Right cardiac atrium (tissue), 5 donors: ENCODE results near the gene SLC1A2. TPM values are rescaled to one million over a fixed set of nuclear protein-coding genes. Genes with fewer than 3 reads are reported as not detected.
"Not testable (repeated sequence)": the region's sequence is repeated elsewhere in the genome, so short reads cannot be mapped to it uniquely, and the experiment has no call there.

Experiments
- ATAC-seq, 2 donors: fragments of 200-7000 bp; cut with Tn5 transposase; one replicate each; pipeline versions ENCODE4 v1.8.0 to v1.9.1; 2020; ENCODE audit warnings: moderate library complexity in 2 of 2, mild to moderate bottlenecking in 1 of 2
- DNase-seq, 3 donors: peaks; one replicate each; pipeline ENCODE4 v3.0.0-alpha.2; 2020
- H3K27ac ChIP-seq: one replicate; pipeline ENCODE4 v1.5.1; 2013; ENCODE audit warnings: mild to moderate bottlenecking, low read length, control low read depth, moderate library complexity
- H3K27me3 ChIP-seq: one replicate; pipeline ENCODE4 v1.6.1; 2013; ENCODE audit not compliant: control insufficient read depth, insufficient read depth
- H3K4me1 ChIP-seq: one replicate; pipeline ENCODE4 v1.6.1; 2013; ENCODE audit warnings: low read length; ENCODE audit not compliant: control insufficient read depth, insufficient read depth
- H3K4me3 ChIP-seq: one replicate; pipeline ENCODE4 v1.5.1; 2013; ENCODE audit warnings: low read length, control low read depth
- H3K9me3 ChIP-seq: one replicate; pipeline ENCODE4 v1.6.1; 2013; ENCODE audit warnings: low read length; ENCODE audit not compliant: control insufficient read depth
- WGBS: extraction: QIAGEN DNeasy Blood & Tissue Kit; methylation state at CpG from one replicate; pipeline ENCODE4 v1.1.7; 2013; 5-methylcytosine and 5-hydroxymethylcytosine counted together
- intact Hi-C, 4 donors: fragments of 100-400 bp; cut with DNase I; formaldehyde crosslinking; loops; one replicate each; pipeline versions ENCODE4 v1.11.0 to v1.14.0; 2022 to 2023
- polyA plus RNA-seq: library from polyadenylated mRNA; stranded (reverse); fragments of 200-250 nt; gene quantifications from one replicate; pipeline ENCODE4 v1.2.3, GENCODE V29; 2013
- total RNA-seq, 4 donors: library from RNA; stranded (reverse); fragmentation: NEBNext Ultra II Directional; extraction: Animal tissue kit (Norgen Biotek cat#: 25700); gene quantifications; one replicate each; pipeline ENCODE4 v1.2.1, GENCODE V29; 2021
- donor health status: healthy with polysubstance abuse.
- donor health status: DM: no; HTN: yes; CAD: no.
- donor health status: DM: no; HTN: no; CAD: no.
- donor health status: DM: no; HTN: yes; CAD: no; lungs with severe emphysema.
- donor health status: DM: yes; HTN: yes; CAD: no.

Gene SLC1A2
- total and polyA plus RNA-seq, 5 donors: 0.54 to 2.3 (median 1.3) TPM

GRCh38 chr11:35232891-35233330 lies 186.4 kb downstream of the SLC1A2 start:
- no peaks in the 10 kb centered on the region for H3K9me3 ChIP-seq
- H3K27me3 ChIP-seq: no peaks in the 10 kb centered on the region
- DNase-seq (no peak), ATAC-seq (no peak)
- H3K27ac ChIP-seq: no peak overlapping the region
- peaks cover 2% of the 10 kb centered on the region for H3K4me1 ChIP-seq
- intact Hi-C loops: no loop called here
- no peak overlapping the region for H3K4me3 ChIP-seq
- 91% methylated on average over 4 of the region's 4 CpGs for WGBS

GRCh38 chr11:35231076-35231860 lies 188.1 kb downstream of the SLC1A2 start:
- DNase-seq (no peak), ATAC-seq (no peak)
- H3K9me3 ChIP-seq: no peaks in the 10 kb centered on the region
- intact Hi-C loops: no loop called here
- H3K27me3 ChIP-seq: no peaks in the 10 kb centered on the region
- H3K4me1 ChIP-seq: no peaks in the 10 kb centered on the region
- H3K27ac ChIP-seq: no peak overlapping the region
- 93% methylated on average over 5 of the region's 5 CpGs for WGBS
- H3K4me3 ChIP-seq: no peak overlapping the region

- no peak for ATAC-seq
- Histone ChIP-seq H3K27me3 (no peaks in the 10 kb centered on the region), H3K27ac (no peak overlapping the region), H3K4me1 (no peaks in the 10 kb centered on the region), H3K4me3 (no peak overlapping the region), H3K9me3 (no peaks in the 10 kb centered on the region)
- intact Hi-C loops: no loop called here
- no peak for DNase-seq
- 100% methylated on average over 1 of the region's 1 CpG for WGBS
Measured at GRCh38 chr11:35230388-35230787, 189.0 kb downstream of the SLC1A2 start.

GRCh38 chr11:35228328-35228725 lies 191.0 kb downstream of the SLC1A2 start:
- no peak for ATAC-seq
- Histone ChIP-seq H3K4me3 (no peak overlapping the region), H3K27me3 (no peaks in the 10 kb centered on the region), H3K4me1 (peaks cover 1% of the 10 kb centered on the region), H3K27ac (no peak overlapping the region), H3K9me3 (no peaks in the 10 kb centered on the region)
- DNase-seq: no peak
- intact Hi-C loops: no loop called here
- 85% methylated on average over 3 of the region's 3 CpGs for WGBS

GRCh38 chr11:35227576-35228327 lies 191.6 kb downstream of the SLC1A2 start:
- ATAC-seq: peak; percentile 56 to 72
- WGBS: 81% methylated on average over 5 of the region's 5 CpGs
- no peaks in the 10 kb centered on the region for H3K27me3 ChIP-seq
- peaks cover 3% of the 10 kb centered on the region for H3K4me1 ChIP-seq
- no peak overlapping the region for H3K4me3 ChIP-seq
- no peaks in the 10 kb centered on the region for H3K9me3 ChIP-seq
- H3K27ac ChIP-seq: no peak overlapping the region
- intact Hi-C loops: no loop called here
- DNase-seq: no peak

- H3K4me3 ChIP-seq, H3K27ac ChIP-seq, intact Hi-C loops, DNase-seq, H3K9me3 ChIP-seq, H3K4me1 ChIP-seq, H3K27me3 ChIP-seq, ATAC-seq: not testable (repeated sequence)
- WGBS: 92% methylated on average over 6 of the region's 6 CpGs
Measured at GRCh38 chr11:35226756-35227155, 192.6 kb downstream of the SLC1A2 start.

- DNase-seq (no peak), ATAC-seq (no peak)
- Histone ChIP-seq H3K27ac (no peak overlapping the region), H3K4me1 (peaks cover 3% of the 10 kb centered on the region), H3K9me3 (no peaks in the 10 kb centered on the region), H3K4me3 (no peak overlapping the region), H3K27me3 (no peaks in the 10 kb centered on the region)
- 75% methylated on average over 3 of the region's 3 CpGs for WGBS
- intact Hi-C loops: no loop called here
Measured at GRCh38 chr11:35225946-35226520, 193.3 kb downstream of the SLC1A2 start.

GRCh38 chr11:35223991-35224390 lies 195.4 kb downstream of the SLC1A2 start:
- no peaks in the 10 kb centered on the region for H3K27me3 ChIP-seq
- H3K4me3 ChIP-seq: no peak overlapping the region
- intact Hi-C loops: no loop called here
- H3K4me1 ChIP-seq: peaks cover 3% of the 10 kb centered on the region
- ATAC-seq: no peak
- no peaks in the 10 kb centered on the region for H3K9me3 ChIP-seq
- no peak for DNase-seq
- H3K27ac ChIP-seq: no peak overlapping the region
- WGBS: 98% methylated on average over 1 of the region's 1 CpG

GRCh38 chr11:35223371-35223796 lies 196.0 kb downstream of the SLC1A2 start:
- Histone ChIP-seq H3K9me3 (no peaks in the 10 kb centered on the region), H3K27ac (no peak overlapping the region), H3K4me1 (peaks cover 3% of the 10 kb centered on the region), H3K4me3 (no peak overlapping the region), H3K27me3 (no peaks in the 10 kb centered on the region)
- peak in 1 of 3 donors; percentile 49 for DNase-seq
- ATAC-seq: peak in 1 of 2 donors; percentile 52
- 31% methylated on average over 9 of the region's 9 CpGs for WGBS
- intact Hi-C loops: no loop called here

GRCh38 chr11:35218956-35219355 lies 200.4 kb downstream of the SLC1A2 start:
- H3K27me3 ChIP-seq: no peaks in the 10 kb centered on the region
- peaks cover 3% of the 10 kb centered on the region for H3K4me1 ChIP-seq
- no peak for DNase-seq
- no peaks in the 10 kb centered on the region for H3K9me3 ChIP-seq
- ATAC-seq: no peak
- 100% methylated on average over 1 of the region's 1 CpG for WGBS
- intact Hi-C loops: loop anchor here in 1 of 4 donors (10.0 kb wide), 1 partner anchor 146 kb away; no protein-coding TSS in a partner anchor
- no peak overlapping the region for H3K4me3 ChIP-seq
- no peak overlapping the region for H3K27ac ChIP-seq
